ENCODE measurements around the gene PTPN22.
"Not testable (repeated sequence)": the region's sequence is repeated elsewhere in the genome, so short reads cannot be mapped to it uniquely, and the experiment has no call there.

Gene PTPN22

DNA sequence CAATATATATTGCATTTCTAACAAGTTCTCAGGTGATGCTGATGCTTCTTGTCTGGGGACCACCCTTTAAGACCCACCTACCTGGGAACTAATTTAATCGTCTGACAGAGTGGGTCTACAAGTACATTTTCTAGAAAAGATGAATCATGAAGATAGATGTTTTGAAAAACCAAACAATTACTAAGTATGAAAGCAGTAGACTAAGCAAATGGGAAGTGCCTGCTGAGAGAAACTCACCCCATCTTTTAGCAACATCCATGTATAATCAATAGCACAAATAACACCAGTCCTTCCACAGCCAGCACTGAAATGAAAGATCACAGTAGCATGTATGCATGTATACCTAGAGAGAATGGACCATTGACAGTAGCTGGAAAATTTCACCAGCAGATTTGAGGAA, 17.3 kb downstream of the PTPN22 start:
- H3K36me3 ChIP-seq (replicated peaks) = no peaks in the 10 kb centered on the region
- H3K9me3 ChIP-seq = no peaks in the 10 kb centered on the region
- H3K27me3 ChIP-seq (ENCODE audit: low read depth) = 0 out of 2 replicates have a peak, but pooled peaks cover 6% of the 10 kb centered on the region
- no peaks in the 10 kb centered on the region for H3K4me1 ChIP-seq
- in situ Hi-C loops (cut with MboI; ENCODE audit: low sequenced_read_pairs) = no loop called here
- H3K4me3 ChIP-seq = no peak overlapping the region
- DNase-seq (ENCODE audit: low spot score in 2 of 2) = no peak

DNA sequence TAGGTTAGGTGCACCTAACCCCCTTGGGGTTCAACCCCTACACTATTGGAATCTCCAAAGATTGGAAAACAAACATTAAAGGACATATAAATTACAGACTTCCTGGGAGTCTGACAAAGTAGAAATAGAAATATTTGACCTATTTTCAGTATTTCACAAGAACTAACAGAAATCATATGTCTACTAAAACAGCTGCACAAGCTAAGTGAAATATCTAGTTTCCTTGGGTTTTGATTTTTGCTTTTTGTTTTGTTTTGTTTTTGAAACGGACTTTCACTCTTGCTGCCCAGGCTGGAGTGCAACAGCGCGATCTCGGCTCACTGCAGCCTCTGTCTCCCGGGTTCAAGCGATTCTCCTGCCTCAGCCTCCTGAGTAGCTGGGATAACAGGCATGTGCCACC, 18.8 kb downstream of the PTPN22 start:
- H3K4me3 ChIP-seq; DNase-seq (ENCODE audit: low spot score in 2 of 2); in situ Hi-C loops (cut with MboI; ENCODE audit: low sequenced_read_pairs); H3K36me3 ChIP-seq (replicated peaks); H3K4me1 ChIP-seq; H3K27me3 ChIP-seq (ENCODE audit: low read depth); H3K9me3 ChIP-seq: not testable (repeated sequence)

DNA sequence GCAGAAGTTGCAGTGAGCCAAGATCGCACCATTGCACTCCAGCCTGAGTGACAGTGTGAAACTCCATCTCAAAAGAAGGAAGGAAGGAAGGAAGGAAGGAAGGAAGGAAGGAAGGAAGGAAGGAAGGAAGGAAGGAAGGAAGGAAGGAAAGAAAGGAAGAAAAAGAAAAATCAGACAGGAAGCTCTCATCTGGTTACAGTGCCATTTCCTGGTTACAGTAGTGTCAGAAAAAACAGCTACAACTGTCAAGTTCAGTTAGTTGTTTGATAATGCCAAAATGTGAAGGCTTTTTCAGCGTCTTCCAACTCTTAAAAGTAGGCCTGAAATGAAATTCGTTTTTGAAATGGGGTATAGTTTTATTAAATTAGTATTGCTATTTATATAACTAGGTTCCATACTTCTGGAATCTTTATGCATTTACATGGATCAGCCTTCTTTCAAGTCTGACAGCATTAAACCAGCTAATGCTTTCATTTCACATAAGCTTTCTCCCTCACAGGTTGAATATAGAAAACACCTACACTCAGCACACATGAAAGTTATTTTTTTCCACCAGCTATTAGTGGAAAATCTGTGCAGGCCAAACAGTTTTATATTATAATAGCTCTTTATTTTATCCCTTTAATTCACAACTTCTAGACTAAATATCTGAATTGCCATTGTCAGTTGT, 21.2 kb downstream of the PTPN22 start:
- no peak for DNase-seq (ENCODE audit: low spot score in 2 of 2)
- Histone ChIP-seq H3K9me3 (no peaks in the 10 kb centered on the region), H3K36me3 (replicated peaks) (no peaks in the 10 kb centered on the region), H3K4me3 (no peak overlapping the region), H3K4me1 (no peaks in the 10 kb centered on the region), H3K27me3 (ENCODE audit: low read depth) (no peaks in the 10 kb centered on the region)
- in situ Hi-C loops (cut with MboI; ENCODE audit: low sequenced_read_pairs) = no loop called here

DNA sequence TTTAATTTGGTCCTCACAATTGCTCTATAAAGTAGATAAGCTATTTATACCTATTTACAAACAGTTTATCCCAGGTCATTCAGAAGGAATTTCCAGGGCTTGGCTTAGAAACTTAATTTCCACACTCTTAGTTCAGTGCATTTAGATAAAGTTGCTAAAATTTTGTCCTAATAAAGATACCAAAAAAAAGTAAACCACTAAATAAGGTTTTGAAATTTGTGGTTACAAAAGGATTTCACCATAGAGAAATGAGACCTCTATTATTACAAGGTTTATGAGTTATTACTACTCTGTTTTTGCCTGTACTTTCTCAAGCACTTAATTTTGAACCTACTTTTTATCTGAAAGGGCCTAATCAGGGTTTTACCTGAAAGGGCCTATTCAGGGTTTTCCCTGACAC, 22.4 kb downstream of the PTPN22 start:
- in situ Hi-C loops (cut with MboI; ENCODE audit: low sequenced_read_pairs) = no loop called here
- Histone ChIP-seq H3K4me3 (no peak overlapping the region), H3K4me1 (no peaks in the 10 kb centered on the region), H3K27me3 (ENCODE audit: low read depth) (no peaks in the 10 kb centered on the region), H3K9me3 (no peaks in the 10 kb centered on the region), H3K36me3 (replicated peaks) (no peaks in the 10 kb centered on the region)
- DNase-seq (ENCODE audit: low spot score in 2 of 2) = no peak

DNA sequence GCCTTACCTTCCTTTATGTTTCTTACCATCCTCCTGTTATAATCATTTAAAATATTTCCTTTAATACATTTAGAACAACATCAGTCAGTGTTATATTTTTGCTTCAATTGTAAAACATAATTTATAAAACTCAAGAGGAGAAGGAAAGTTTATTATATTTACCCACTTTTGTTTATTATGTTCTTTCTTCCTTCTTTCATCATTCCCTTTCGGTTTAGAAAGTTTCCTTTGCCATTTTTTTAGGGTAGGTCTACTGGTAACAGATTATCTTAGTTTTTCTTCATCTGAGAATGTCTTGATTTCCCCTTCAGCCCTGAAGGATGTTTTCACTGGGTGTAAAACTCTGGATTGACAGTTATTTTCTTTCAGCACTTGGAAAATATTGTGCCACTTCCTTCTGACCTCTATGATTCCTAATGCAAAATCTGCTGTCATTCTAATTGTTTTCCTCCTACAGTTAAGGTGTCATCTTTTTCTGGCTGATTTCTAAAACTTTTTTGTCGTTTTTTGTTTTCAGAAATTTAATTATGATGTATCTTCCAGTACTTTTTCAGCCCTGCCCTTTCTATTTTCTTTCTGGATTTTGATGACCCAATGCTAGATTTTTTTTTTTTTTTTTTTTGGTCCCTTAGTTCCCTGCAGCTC, 25.0 kb downstream of the PTPN22 start:
- no peak for DNase-seq (ENCODE audit: low spot score in 2 of 2)
- H3K36me3 ChIP-seq (replicated peaks) = no peaks in the 10 kb centered on the region
- H3K4me3 ChIP-seq = no peak overlapping the region
- in situ Hi-C loops (cut with MboI; ENCODE audit: low sequenced_read_pairs) = no loop called here
- no peaks in the 10 kb centered on the region for H3K4me1 ChIP-seq
- H3K9me3 ChIP-seq = no peaks in the 10 kb centered on the region
- no peaks in the 10 kb centered on the region for H3K27me3 ChIP-seq (ENCODE audit: low read depth)

DNA sequence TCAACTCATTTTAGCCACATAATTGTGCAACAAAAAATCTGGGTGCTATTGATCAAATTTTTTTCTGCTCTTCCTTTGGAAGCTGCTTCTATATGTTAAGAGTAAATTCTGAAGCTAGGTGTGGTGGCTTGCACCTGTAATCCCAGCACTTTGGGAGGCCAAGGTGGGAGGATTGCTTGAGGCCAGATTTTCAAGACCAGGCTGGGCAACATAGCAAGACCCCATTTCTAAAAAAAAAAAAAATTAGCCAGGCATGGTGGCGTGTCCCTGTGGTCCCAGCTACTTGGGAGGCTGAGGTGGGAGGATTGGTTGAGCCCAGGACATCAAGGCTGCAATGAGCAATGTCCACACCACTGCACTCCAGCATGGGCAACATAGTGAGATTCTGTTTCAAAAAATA, 35.0 kb downstream of the PTPN22 start:
- in situ Hi-C loops (cut with MboI; ENCODE audit: low sequenced_read_pairs) = no loop called here
- DNase-seq (ENCODE audit: low spot score in 2 of 2) = no peak

DNA sequence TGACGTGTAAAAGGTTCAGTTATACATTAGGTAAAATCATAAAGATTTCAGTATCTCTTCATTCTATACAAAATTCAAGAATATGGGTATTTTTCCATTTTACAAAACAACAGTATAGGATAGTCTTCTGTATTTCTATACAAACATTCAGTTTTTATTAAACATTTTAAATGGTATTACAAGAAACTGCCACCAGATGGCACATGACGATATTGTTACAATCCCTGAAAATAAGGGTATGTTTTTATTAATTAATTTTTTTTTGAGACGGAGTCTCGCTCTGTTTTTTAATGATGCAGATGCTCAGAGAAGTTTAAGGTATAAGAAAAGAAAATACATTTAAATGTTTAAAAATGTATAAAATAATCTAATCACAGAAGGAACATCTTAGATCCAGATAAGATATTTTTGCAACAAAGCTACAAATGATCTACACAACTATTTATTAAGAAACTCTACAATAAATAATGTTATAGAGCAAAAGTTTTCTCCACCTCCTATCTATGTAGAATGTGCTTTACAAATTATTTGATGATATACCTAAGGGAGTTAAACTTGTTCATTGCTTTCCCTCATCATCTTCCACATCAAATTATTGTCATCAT, 35.7 kb downstream of the PTPN22 start:
- in situ Hi-C loops (cut with MboI; ENCODE audit: low sequenced_read_pairs) = no loop called here
- peak; percentile 13 to 52 for DNase-seq (ENCODE audit: low spot score in 2 of 2)
- no peaks in the 10 kb centered on the region for H3K36me3 ChIP-seq (replicated peaks)

More for the DNA sequence above, 35.0 kb downstream of the PTPN22 start:
- H3K4me1 ChIP-seq = no peaks in the 10 kb centered on the region
- H3K9me3 ChIP-seq = no peaks in the 10 kb centered on the region
- H3K4me3 ChIP-seq = no peak overlapping the region
- no peaks in the 10 kb centered on the region for H3K36me3 ChIP-seq (replicated peaks)
- H3K27me3 ChIP-seq (ENCODE audit: low read depth) = peaks cover 13% of the 10 kb centered on the region

DNA sequence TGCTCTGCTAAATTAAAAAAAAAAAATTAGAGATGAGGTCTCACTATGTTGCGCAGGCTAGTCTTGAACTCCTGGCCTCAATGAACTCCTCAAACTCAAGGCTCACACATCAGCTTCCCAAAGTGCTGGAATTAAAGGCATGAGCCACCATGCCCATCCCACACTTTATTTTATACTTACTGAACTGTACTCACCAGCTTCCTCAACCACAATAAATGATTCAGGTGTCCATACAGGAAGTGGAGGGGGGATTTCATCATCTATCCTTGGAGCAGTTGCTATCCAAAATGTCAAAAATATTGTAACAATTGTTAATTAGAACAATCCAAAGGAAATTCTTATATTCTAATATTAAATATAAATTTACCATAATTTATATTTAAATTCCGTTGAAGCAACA, 36.8 kb downstream of the PTPN22 start:
- no peaks in the 10 kb centered on the region for H3K9me3 ChIP-seq
- H3K36me3 ChIP-seq (replicated peaks) = no peaks in the 10 kb centered on the region
- H3K27me3 ChIP-seq (ENCODE audit: low read depth) = peaks cover 16% of the 10 kb centered on the region
- no peak for DNase-seq (ENCODE audit: low spot score in 2 of 2)
- no peak overlapping the region for H3K4me3 ChIP-seq
- no peaks in the 10 kb centered on the region for H3K4me1 ChIP-seq
- in situ Hi-C loops (cut with MboI; ENCODE audit: low sequenced_read_pairs) = no loop called here

More for the DNA sequence above, 35.7 kb downstream of the PTPN22 start:
- Histone ChIP-seq H3K4me3 (no peak overlapping the region), H3K27me3 (ENCODE audit: low read depth) (peaks cover 16% of the 10 kb centered on the region), H3K9me3 (no peaks in the 10 kb centered on the region), H3K4me1 (no peaks in the 10 kb centered on the region)

DNA sequence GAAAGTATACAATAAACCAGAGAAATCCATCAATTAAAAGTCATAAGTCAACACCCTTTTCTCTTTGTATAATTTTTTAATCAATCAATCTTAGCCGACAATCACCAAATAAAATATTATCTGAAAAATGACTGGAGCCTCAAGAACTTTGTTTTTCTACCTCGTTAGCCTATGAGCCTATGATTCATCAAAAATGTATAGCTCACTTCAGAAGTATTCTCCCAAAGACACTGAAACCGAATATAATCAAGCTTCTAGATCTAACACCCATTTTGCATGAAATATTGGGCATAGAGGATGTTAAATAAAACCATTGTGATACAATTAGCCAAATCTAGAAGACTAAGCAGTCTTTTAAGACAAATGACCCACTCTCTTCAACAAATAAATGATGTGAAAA, 41.5 kb downstream of the PTPN22 start:
- DNase-seq (ENCODE audit: low spot score in 2 of 2) = no peak
- Histone ChIP-seq H3K4me1 (no peaks in the 10 kb centered on the region), H3K4me3 (no peak overlapping the region), H3K27me3 (ENCODE audit: low read depth) (peaks cover 16% of the 10 kb centered on the region), H3K9me3 (no peaks in the 10 kb centered on the region), H3K36me3 (replicated peaks) (no peaks in the 10 kb centered on the region)
- in situ Hi-C loops (cut with MboI; ENCODE audit: low sequenced_read_pairs) = no loop called here

DNA sequence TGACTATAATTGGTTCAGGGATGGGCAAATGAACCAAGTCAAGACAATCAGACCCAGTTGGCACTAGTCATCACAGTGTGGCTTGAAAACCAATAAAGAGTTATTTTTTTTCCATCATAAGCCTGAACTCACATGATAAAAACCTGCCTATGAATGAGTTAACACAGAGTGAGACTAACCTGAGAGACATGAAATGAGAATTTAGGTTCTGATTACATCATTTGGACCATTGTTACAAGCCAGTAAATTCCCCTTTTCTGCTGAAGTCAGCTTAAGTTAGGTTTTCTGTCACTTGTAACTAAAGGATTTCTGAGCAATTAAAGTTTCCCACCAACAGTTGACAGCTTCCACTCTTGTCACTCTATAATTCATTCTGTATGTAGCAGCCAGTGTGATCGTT, 49.6 kb downstream of the PTPN22 start:
- no peaks in the 10 kb centered on the region for H3K27me3 ChIP-seq (ENCODE audit: low read depth)
- no peak overlapping the region for H3K4me3 ChIP-seq
- no peaks in the 10 kb centered on the region for H3K4me1 ChIP-seq
- no peaks in the 10 kb centered on the region for H3K9me3 ChIP-seq
- in situ Hi-C loops (cut with MboI; ENCODE audit: low sequenced_read_pairs) = no loop called here
- no peaks in the 10 kb centered on the region for H3K36me3 ChIP-seq (replicated peaks)
- DNase-seq (ENCODE audit: low spot score in 2 of 2) = no peak

DNA sequence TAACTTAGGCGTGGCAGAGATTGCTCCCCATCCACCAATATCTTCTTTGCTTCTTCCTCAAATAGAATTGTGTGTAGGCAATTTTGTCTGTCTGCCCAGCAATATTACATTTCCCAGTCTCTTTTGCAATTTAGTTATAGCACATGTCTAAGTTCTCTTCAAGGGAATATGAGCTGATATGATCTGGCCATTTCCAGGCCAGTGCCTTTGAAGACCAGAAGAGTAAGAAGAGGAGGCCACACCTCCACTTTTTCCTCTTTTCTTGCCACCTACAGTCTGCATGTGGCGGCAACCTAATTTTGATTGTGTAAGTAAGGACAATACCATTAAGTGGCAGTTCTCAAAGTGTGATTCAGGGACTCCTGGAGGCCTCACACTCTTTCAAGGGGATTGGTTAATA, 52.9 kb downstream of the PTPN22 start:
- DNase-seq (ENCODE audit: low spot score in 2 of 2) = no peak

DNA sequence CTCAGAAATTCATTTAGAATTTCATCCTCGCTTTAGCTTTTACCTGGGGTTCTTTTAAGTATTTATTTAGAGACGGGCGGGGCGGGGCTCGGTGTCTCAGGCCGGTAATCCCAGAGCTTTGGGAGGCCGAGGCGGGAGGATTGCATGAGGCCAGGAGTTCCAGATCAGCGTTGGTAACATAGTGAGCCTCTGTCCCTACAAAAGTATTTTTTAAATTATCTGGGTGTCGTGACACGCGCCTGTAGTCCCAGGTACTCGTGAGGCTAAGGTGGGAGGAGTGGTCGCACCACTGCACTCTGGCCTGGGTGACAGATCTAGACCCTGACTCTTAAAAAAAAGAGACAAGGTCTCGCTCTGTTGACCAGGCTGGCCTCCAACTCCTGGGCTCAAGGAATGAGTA, 58.3 kb downstream of the PTPN22 start:
- in situ Hi-C loops (cut with MboI; ENCODE audit: low sequenced_read_pairs) = no loop called here

More for the DNA sequence above, 52.9 kb downstream of the PTPN22 start:
- in situ Hi-C loops (cut with MboI; ENCODE audit: low sequenced_read_pairs) = no loop called here
- no peak overlapping the region for H3K4me3 ChIP-seq
- no peaks in the 10 kb centered on the region for H3K27me3 ChIP-seq (ENCODE audit: low read depth)
- no peaks in the 10 kb centered on the region for H3K4me1 ChIP-seq
- no peaks in the 10 kb centered on the region for H3K9me3 ChIP-seq
- no peaks in the 10 kb centered on the region for H3K36me3 ChIP-seq (replicated peaks)

DNA sequence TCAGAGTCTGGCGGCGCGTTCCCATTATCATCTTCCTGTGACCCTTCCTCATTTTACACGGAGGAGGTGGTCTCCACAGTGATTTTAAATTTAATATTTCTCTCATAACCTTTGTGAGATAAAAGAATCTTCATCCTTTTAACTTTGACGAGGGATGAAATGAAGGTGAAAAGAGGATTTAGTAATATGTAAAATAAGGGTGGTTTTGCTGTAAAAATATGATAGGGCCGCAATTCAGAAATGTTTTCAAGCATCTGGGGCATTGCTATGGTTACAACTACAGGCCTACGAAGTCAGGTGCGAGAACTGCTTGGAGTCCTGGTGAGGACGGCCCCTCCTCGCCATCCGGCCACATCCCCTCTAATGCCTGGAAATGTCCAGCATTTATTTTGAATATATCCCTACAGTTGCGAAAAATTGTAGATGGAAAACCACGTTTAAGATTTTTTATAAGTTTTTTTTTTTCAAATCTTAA, 58.8 kb downstream of the PTPN22 start:
- in situ Hi-C loops (cut with MboI; ENCODE audit: low sequenced_read_pairs) = no loop called here
- no peaks in the 10 kb centered on the region for H3K36me3 ChIP-seq (replicated peaks)
- DNase-seq (ENCODE audit: low spot score in 2 of 2) = peak; percentile 6 to 20

More for the DNA sequence above, 58.3 kb downstream of the PTPN22 start:
- H3K4me1 ChIP-seq = peaks cover 16% of the 10 kb centered on the region
- no peaks in the 10 kb centered on the region for H3K36me3 ChIP-seq (replicated peaks)
- H3K27me3 ChIP-seq (ENCODE audit: low read depth) = no peaks in the 10 kb centered on the region
- no peaks in the 10 kb centered on the region for H3K9me3 ChIP-seq
- no peak overlapping the region for H3K4me3 ChIP-seq
- DNase-seq (ENCODE audit: low spot score in 2 of 2) = no peak

More for the DNA sequence above, 58.8 kb downstream of the PTPN22 start:
- Histone ChIP-seq H3K4me1 (peaks cover 16% of the 10 kb centered on the region), H3K4me3 (peak overlapping the region; percentile 83), H3K9me3 (no peaks in the 10 kb centered on the region), H3K27me3 (ENCODE audit: low read depth) (no peaks in the 10 kb centered on the region)

Measured in HAP-1 (cell line).